ENCODE data around the gene ATP2B1.

Gene ATP2B1

GRCh38 chr12:89657066-89657465 lies 51.6 kb downstream of the ATP2B1 start:
- TF ChIP-seq, protein P1, sequence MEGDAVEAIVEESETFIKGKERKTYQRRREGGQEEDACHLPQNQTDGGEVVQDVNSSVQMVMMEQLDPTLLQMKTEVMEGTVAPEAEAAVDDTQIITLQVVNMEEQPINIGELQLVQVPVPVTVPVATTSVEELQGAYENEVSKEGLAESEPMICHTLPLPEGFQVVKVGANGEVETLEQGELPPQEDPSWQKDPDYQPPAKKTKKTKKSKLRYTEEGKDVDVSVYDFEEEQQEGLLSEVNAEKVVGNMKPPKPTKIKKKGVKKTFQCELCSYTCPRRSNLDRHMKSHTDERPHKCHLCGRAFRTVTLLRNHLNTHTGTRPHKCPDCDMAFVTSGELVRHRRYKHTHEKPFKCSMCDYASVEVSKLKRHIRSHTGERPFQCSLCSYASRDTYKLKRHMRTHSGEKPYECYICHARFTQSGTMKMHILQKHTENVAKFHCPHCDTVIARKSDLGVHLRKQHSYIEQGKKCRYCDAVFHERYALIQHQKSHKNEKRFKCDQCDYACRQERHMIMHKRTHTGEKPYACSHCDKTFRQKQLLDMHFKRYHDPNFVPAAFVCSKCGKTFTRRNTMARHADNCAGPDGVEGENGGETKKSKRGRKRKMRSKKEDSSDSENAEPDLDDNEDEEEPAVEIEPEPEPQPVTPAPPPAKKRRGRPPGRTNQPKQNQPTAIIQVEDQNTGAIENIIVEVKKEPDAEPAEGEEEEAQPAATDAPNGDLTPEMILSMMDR (IDR thresholded peaks at IDR 0.05; ENCODE audit: low read depth, low read length), result no peak
- no peak overlapping the region for H3K4me3 ChIP-seq (ENCODE audit: low read depth, low read length)

DNA sequence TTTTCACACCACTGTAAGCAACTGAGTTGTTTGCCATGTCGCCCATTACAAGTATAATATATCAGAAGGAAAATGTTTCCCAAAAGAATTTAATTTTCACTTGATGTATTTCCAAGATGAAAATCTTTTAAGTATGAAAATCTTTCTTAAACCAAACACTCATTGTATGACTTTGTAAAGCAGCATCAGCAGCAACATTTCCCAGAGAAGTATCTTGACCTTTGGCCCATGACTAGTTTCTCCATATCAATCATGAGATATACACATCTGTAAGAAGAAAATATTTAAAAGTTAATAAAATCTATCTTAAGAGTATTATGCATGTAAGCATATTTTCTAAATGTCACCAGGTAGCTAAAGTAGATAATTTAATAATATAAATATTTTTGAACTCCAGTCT lies 52.8 kb downstream of the ATP2B1 start:
- H3K4me3 ChIP-seq (ENCODE audit: low read depth, low read length), result no peak overlapping the region
- TF ChIP-seq, protein P1 (IDR thresholded peaks at IDR 0.05; ENCODE audit: low read depth, low read length), result no peak

DNA sequence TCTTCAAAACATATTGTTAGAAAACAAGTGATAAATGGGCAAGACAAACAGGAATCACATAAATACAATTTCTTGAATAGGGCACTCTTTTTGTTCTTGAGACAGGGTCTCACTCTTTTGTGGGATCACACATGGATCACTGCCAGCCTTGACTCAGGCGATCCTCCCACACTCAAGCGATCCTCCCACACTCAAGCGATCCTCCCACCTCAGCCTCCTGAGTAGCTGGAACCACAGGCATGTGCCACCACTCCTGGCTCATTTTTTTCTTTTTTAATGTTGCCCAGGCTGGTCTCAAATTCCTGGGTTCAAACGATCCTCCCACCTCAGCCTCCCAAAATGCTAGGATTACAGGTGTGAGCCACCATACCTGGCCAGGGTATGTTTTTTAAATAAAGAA lies 57.4 kb downstream of the ATP2B1 start:
- TF ChIP-seq, protein P1 (IDR thresholded peaks at IDR 0.05; ENCODE audit: low read depth, low read length), result no peak
- H3K4me3 ChIP-seq (ENCODE audit: low read depth, low read length), result no peak overlapping the region

DNA sequence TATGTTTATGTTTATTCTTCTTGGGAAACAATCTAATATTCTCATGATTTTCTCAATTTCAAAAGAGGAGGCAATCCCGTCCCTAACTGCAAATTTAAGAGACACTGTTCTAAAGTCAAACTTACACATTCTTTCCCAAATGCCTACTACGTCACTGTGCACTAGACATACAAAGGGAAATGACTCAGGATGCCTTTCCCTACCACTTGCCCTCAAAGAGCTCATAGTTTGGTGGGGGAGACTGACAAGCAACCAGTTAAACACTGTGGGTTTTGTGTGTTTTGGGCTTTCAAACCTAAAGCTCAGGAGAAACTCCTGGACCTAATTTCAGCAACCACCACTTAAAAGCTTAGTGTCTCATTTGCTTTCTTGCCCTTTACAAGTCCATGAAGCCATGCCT lies 58.4 kb downstream of the ATP2B1 start:
- no peak overlapping the region for H3K4me3 ChIP-seq (ENCODE audit: low read depth, low read length)
- TF ChIP-seq, protein P1 (IDR thresholded peaks at IDR 0.05; ENCODE audit: low read depth, low read length), result no peak

- TF ChIP-seq, protein P1 (IDR thresholded peaks at IDR 0.05; ENCODE audit: low read depth, low read length), result no peak
- H3K4me3 ChIP-seq (ENCODE audit: low read depth, low read length), result no peak overlapping the region
These were observed 58.8 kb downstream of the ATP2B1 start for GRCh38 chr12:89649820-89650219.

DNA sequence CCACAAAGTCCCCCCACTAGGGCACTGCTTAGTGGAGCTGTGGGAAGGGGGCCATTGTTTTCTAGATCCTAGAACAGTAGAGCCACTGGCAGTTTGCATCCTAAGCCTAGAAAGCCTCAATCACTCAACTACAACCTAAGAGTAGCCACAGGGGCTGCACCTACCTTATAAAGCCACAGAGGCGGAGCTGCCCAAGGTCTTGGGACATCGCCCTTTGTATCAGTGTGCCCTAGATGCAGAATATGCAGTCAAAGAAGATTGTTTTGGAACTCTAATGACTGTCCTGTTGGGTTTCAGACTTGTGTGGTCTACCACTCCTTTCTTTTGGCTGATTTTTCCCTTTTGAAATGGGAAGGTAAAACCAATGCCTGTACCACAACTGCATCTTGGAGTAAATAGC lies 59.5 kb downstream of the ATP2B1 start:
- no peak overlapping the region for H3K4me3 ChIP-seq (ENCODE audit: low read depth, low read length)
- TF ChIP-seq, protein P1 (IDR thresholded peaks at IDR 0.05; ENCODE audit: low read depth, low read length), result no peak

GRCh38 chr12:89648211-89648930 lies 60.3 kb downstream of the ATP2B1 start:
- no peak overlapping the region for H3K4me3 ChIP-seq (ENCODE audit: low read depth, low read length)
- TF ChIP-seq, protein P1 (IDR thresholded peaks at IDR 0.05; ENCODE audit: low read depth, low read length), result no peak
